K562 (cell line): Measurements from ENCODE around the gene SCG3. TPM values are rescaled to one million over a fixed set of nuclear protein-coding genes. Genes with fewer than 3 reads are reported as not detected.

Source experiments
- CXXC5 ChIP-seq: fragments of 250-450 bp; sonication (Bioruptor Pico); IDR thresholded peaks from 2 replicates; pipeline ENCODE4 v1.8.0; 2022; ENCODE audit warnings: inconsistent platforms, mild to moderate bottlenecking, moderate library complexity
- DACH1 ChIP-seq: fragments of 450-650 bp; IDR thresholded peaks from 2 replicates; pipeline ENCODE4 v1.6.1; 2018; ENCODE audit not compliant: partially characterized antibody
- E2F6 ChIP-seq, 2 experiments: IDR thresholded peaks; 2 replicates each; pipeline ENCODE4 v1.6.1; 2011; ENCODE audit warnings: borderline replicate concordance in 1 of 2, control low read depth in 1 of 2, low read depth in 1 of 2, low read length in 1 of 2, mild to moderate bottlenecking in 1 of 2, mixed read lengths in 1 of 2, moderate library complexity in 1 of 2; ENCODE audit not compliant: insufficient read depth in 1 of 2, insufficient read length in 1 of 2, poor library complexity in 1 of 2, severe bottlenecking in 1 of 2; ENCODE audit errors: extremely low read depth in 1 of 2
- EGR1 ChIP-seq: fragments of 450-650 bp; conservative IDR thresholded peaks from 2 replicates; pipeline ENCODE4 v1.6.1; 2017; ENCODE audit warnings: mild to moderate bottlenecking
- FIP1L1 ChIP-seq: fragments of 200-400 bp; formaldehyde crosslinking; IDR thresholded peaks from 2 replicates; pipeline ENCODE4 v1.6.1; 2018; ENCODE audit warnings: mild to moderate bottlenecking, low read depth, low read length; ENCODE audit not compliant: poor library complexity, severe bottlenecking
- FOXA1 ChIP-seq: fragments of 450-650 bp; IDR thresholded peaks from 2 replicates; pipeline ENCODE4 v1.6.1; 2016; ENCODE audit warnings: mild to moderate bottlenecking, borderline replicate concordance
- GATAD2B ChIP-seq: fragments of 450-650 bp; IDR thresholded peaks from 2 replicates; pipeline ENCODE4 v1.6.1; 2017; ENCODE audit warnings: mild to moderate bottlenecking, borderline replicate concordance
- HNRNPL ChIP-seq: fragments of 200-400 bp; formaldehyde crosslinking; IDR thresholded peaks from 2 replicates; pipeline ENCODE4 v1.6.1; 2017; ENCODE audit warnings: low read depth, mild to moderate bottlenecking, low read length
- HNRNPLL ChIP-seq: fragments of 200-400 bp; formaldehyde crosslinking; IDR thresholded peaks from 2 replicates; pipeline ENCODE4 v1.6.1; 2017; ENCODE audit warnings: low read length, low read depth, mild to moderate bottlenecking; ENCODE audit not compliant: poor library complexity, severe bottlenecking
- NFIC ChIP-seq: fragments of 450-650 bp; IDR thresholded peaks from 2 replicates; pipeline ENCODE4 v1.6.1; 2017; ENCODE audit warnings: mild to moderate bottlenecking, inconsistent platforms
- PATZ1 ChIP-seq: fragments of 250-450 bp; sonication (Bioruptor Pico); IDR thresholded peaks from 2 replicates; pipeline ENCODE4 v1.5.0; 2020; ENCODE audit warnings: mild to moderate bottlenecking, borderline replicate concordance
- PHTF2 ChIP-seq: fragments of 250-450 bp; sonication (Bioruptor Pico); IDR thresholded peaks from 2 replicates; pipeline ENCODE4 v1.5.0; 2021; ENCODE audit warnings: mild to moderate bottlenecking
- POLR2G ChIP-seq: fragments of 200-400 bp; formaldehyde crosslinking; IDR thresholded peaks from 2 replicates; pipeline ENCODE4 v1.6.1; 2017; ENCODE audit warnings: low read depth, mild to moderate bottlenecking, antibody characterized with exemption, low read length, moderate library complexity
- RB1 ChIP-seq: fragments of 450-650 bp; IDR thresholded peaks from 2 replicates; pipeline ENCODE4 v1.6.1; 2017; ENCODE audit warnings: low read depth, mild to moderate bottlenecking
- TCF7 ChIP-seq: sonication (generic); IDR thresholded peaks from 2 replicates; pipeline ENCODE4 v1.6.1; 2016; ENCODE audit warnings: antibody characterized with exemption, borderline replicate concordance
- VEZF1 ChIP-seq: fragments of 200-800 bp; sonication (Bioruptor generic); IDR thresholded peaks from 2 replicates; pipeline ENCODE4 v1.6.1; 2017; ENCODE audit warnings: missing genetic modification characterization, missing compliant biosample characterization
- YY1 ChIP-seq, 3 experiments: IDR thresholded peaks; 2 replicates each; pipeline ENCODE4 v1.6.1; 2011; ENCODE audit warnings: low read length in 2 of 3, mild to moderate bottlenecking in 2 of 3, moderate library complexity in 2 of 3, borderline replicate concordance in 1 of 3, control low read depth in 1 of 3, low read depth in 1 of 3; ENCODE audit not compliant: insufficient read depth in 3 of 3, insufficient replicate concordance in 2 of 3, control insufficient read depth in 1 of 3, insufficient read length in 1 of 3; ENCODE audit errors: extremely low read depth in 1 of 3
- ZBED1 ChIP-seq: IDR thresholded peaks from 2 replicates; pipeline ENCODE4 v1.6.1; 2014
- ZBTB8A ChIP-seq: fragments of 450-650 bp; IDR thresholded peaks from 2 replicates; pipeline ENCODE4 v1.6.1; 2018; ENCODE audit warnings: mild to moderate bottlenecking, moderate library complexity; ENCODE audit not compliant: partially characterized antibody
- ZC3H4 ChIP-seq: sonication (generic); formaldehyde crosslinking; IDR thresholded peaks from 2 replicates; pipeline ENCODE4 v1.9.0; 2021; ENCODE audit warnings: missing genetic modification reagents, borderline replicate concordance
- ZNF408 ChIP-seq: fragments of 250-450 bp; sonication (Bioruptor Pico); IDR thresholded peaks from 2 replicates; pipeline ENCODE4 v1.4.0; 2020; ENCODE audit warnings: low read depth, mild to moderate bottlenecking, moderate library complexity
- ZNF436 ChIP-seq: fragments of 250-450, 450-650 bp; sonication (Bioruptor Pico); formaldehyde crosslinking; IDR thresholded peaks from 2 replicates; pipeline ENCODE4 v1.7.0; 2020; ENCODE audit warnings: mild to moderate bottlenecking
- ZNF57 ChIP-seq: fragments of 450-650 bp; formaldehyde crosslinking; IDR thresholded peaks from 2 replicates; pipeline ENCODE4 v1.4.0; 2020; ENCODE audit warnings: mild to moderate bottlenecking, moderate library complexity
- polyA plus RNA-seq, 8 experiments: library from polyadenylated mRNA; depleted of rRNA in 4 of 8; stranded (reverse) in 5 of 8; unstranded in 3 of 8; fragments of >200 nt; fragmentation: Nextera tagmentation in 2 of 8; fragmentation: Illumina TruSeq in 1 of 8; extraction: Ambion mirVana in 2 of 8; extraction: Trizol in 1 of 8; gene quantifications; 2 replicates each; pipeline versions ENCODE4 v1.2.1 to v1.2.3, GENCODE V29; 2011 to 2014; ENCODE audit warnings: inconsistent platforms in 1 of 8, missing spikeins in 1 of 8
- total RNA-seq, 7 experiments: library from RNA; depleted of rRNA in 6 of 7; stranded (reverse); fragments of >200 nt in 6 of 7; fragmentation: Illumina TruSeq in 2 of 7; extraction: Trizol in 2 of 7; gene quantifications; 2 replicates each; pipeline versions ENCODE4 v1.2.1 to v1.2.3, GENCODE V29; 2011 to 2021; ENCODE audit warnings: low replicate concordance in 1 of 7

SCG3 gene
- total and polyA plus RNA-seq, 9 of the 15 experiments (the other 6 are each of a cell fraction or from before 2014, with no cell fraction given), result 13.0 to 43.8 (median 21.0) TPM

GRCh38 chr15:51737522-51738305 lies 56.4 kb downstream of the SCG3 start, which contains the start of gene LYSMD2 (continued):
- no peak for TF ChIP-seq PATZ1 (CRISPR knock-in tag)
- peak; percentile 82 for TF ChIP-seq EGR1
- no peak for TF ChIP-seq HNRNPLL
- TF ChIP-seq ZNF436 (CRISPR knock-in tag), result no peak
- TF ChIP-seq PHTF2, result no peak
- TF ChIP-seq ZNF57 (CRISPR knock-in tag), result no peak
- TF ChIP-seq E2F6 (IDR thresholded peaks at IDR 0.05; ENCODE audit: borderline replicate concordance in 1 of 2, extremely low read depth in 1 of 2, insufficient read depth in 1 of 2, insufficient read length in 1 of 2, low read depth in 1 of 2, low read length in 1 of 2, poor library complexity in 1 of 2, severe bottlenecking in 1 of 2), result peak in 1 of 2 experiments; percentile 48
- TF ChIP-seq NFIC, result peak; percentile 47; the same call in 1 of the 2 replicates
- no peak for TF ChIP-seq TCF7
- no peak for TF ChIP-seq DACH1
- peak; percentile 63 for TF ChIP-seq VEZF1 (CRISPR knock-in tag)
- no peak for TF ChIP-seq ZC3H4 (CRISPR knock-in tag)
- no peak for TF ChIP-seq FIP1L1
- no peak for TF ChIP-seq ZBTB8A
- no peak for TF ChIP-seq FOXA1
- peak; percentile 63; the same call in 1 of the 2 replicates for TF ChIP-seq GATAD2B
- TF ChIP-seq ZNF408 (CRISPR knock-in tag), result no peak
- TF ChIP-seq RB1, result peak; percentile 47; the same call in 1 of the 2 replicates
- TF ChIP-seq HNRNPL, result 0 out of 2 replicates have a peak, but pooled peaks have one; percentile 11
- TF ChIP-seq CXXC5 (CRISPR knock-in tag), result peak; percentile 67; the same call in 1 of the 2 replicates
- TF ChIP-seq ZBED1, result no peak
- TF ChIP-seq POLR2G, result peak; percentile 82
- peak in 2 of 3 experiments; percentile 70 to 81 for TF ChIP-seq YY1 (IDR thresholded peaks at IDR 0.05; ENCODE audit: borderline replicate concordance in 1 of 3, control insufficient read depth in 1 of 3, extremely low read depth in 1 of 3, insufficient read depth in 3 of 3, insufficient read length in 1 of 3, insufficient replicate concordance in 2 of 3, low read depth in 1 of 3, low read length in 2 of 3)
